GM21526 (cell line): ENCODE measurements around the gene FHAD1.

ENCODE experiments used
- ATAC-seq: cut with Tn5 transposase; IDR thresholded peaks from one replicate; pipeline ENCODE4 v1.9.1; 2021; ENCODE audit warnings: moderate library complexity; ENCODE audit not compliant: unreplicated experiment, low FRiP score

The FHAD1 gene

GRCh38 chr1:15218287-15219279, 28.4 kb upstream of the FHAD1 start:
- no peak for ATAC-seq

GRCh38 chr1:15219280-15220023, 27.6 kb upstream of the FHAD1 start:
- no peak for ATAC-seq

GRCh38 chr1:15220024-15220392, 27.0 kb upstream of the FHAD1 start:
- no peak for ATAC-seq

- ATAC-seq = no peak
Observed at GRCh38 chr1:15220825-15221431, 26.1 kb upstream of the FHAD1 start.

- ATAC-seq = no peak
Observed at GRCh38 chr1:15222653-15223303, 24.2 kb upstream of the FHAD1 start.

GRCh38 chr1:15224259-15224869, 22.7 kb upstream of the FHAD1 start:
- no peak for ATAC-seq

GRCh38 chr1:15224974-15225373, 22.0 kb upstream of the FHAD1 start:
- no peak for ATAC-seq

GRCh38 chr1:15225461-15225860, 21.6 kb upstream of the FHAD1 start:
- ATAC-seq = no peak

- ATAC-seq = no peak
Observed at GRCh38 chr1:15226388-15227255, 20.4 kb upstream of the FHAD1 start.

- ATAC-seq = no peak
Observed at GRCh38 chr1:15229707-15230131, 17.3 kb upstream of the FHAD1 start.

- peak; percentile 87 for ATAC-seq
Observed at GRCh38 chr1:15231714-15232201, 15.3 kb upstream of the FHAD1 start.

- no peak for ATAC-seq
Observed at GRCh38 chr1:15233689-15234088, 13.3 kb upstream of the FHAD1 start.

GRCh38 chr1:15236321-15236721, 10.7 kb upstream of the FHAD1 start:
- no peak for ATAC-seq

- ATAC-seq = no peak
Observed at GRCh38 chr1:15236746-15237145, 10.3 kb upstream of the FHAD1 start.

- ATAC-seq = no peak
Observed at GRCh38 chr1:15238789-15239188, 8.2 kb upstream of the FHAD1 start.

- ATAC-seq = no peak
Observed at GRCh38 chr1:15242766-15243165, 4.3 kb upstream of the FHAD1 start.

GRCh38 chr1:15243275-15244043, 3.6 kb upstream of the FHAD1 start:
- ATAC-seq = no peak

- no peak for ATAC-seq
Observed at GRCh38 chr1:15244813-15245212, 2.2 kb upstream of the FHAD1 start.
